ENCODE measurements around the gene RYR3.

RYR3 gene

GRCh38 chr15:33846862-33847261, 536.1 kb downstream of the RYR3 start:
- no peak for DNase-seq

- no peak for DNase-seq
Measured at GRCh38 chr15:33848011-33848410, 537.2 kb downstream of the RYR3 start.

DNA sequence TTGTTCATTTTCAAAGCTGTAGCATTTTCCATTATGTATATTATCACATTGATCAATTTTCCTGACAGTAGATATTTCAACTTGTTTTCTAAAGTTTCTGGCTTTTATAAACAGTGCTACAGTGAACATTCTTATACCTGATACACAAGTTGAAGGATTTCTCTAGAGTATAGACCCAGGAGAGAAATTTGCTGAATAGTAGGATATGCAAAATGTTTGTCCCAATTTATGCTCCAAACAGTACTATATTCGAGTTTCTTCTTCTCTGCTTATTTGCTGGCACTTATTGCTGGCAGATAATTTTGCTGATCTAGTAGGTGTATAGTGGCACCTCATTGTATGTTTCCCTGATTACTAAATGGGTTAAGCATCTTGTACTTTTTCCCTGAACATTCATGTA, 540.3 kb downstream of the RYR3 start:
- DNase-seq, result no peak

DNA sequence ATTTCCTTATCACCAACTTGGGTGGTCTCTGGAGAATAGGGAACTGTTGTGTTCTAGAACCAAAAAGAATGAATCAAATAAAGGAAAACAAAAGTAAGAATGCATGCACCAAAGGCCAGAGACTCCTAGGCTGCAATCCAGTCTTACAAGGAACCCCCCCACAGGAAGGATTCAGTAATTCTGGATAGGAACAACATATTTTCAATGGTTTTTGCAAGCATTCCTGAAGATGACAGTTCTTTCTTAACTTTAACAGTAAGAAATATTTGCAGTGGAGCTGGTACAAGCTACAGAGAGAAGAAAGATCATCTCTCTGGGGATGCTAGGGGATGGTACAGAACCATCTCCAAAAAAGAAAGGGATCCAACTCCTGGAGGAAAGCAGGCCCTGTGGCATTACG, 541.3 kb downstream of the RYR3 start:
- no peak for DNase-seq

DNA sequence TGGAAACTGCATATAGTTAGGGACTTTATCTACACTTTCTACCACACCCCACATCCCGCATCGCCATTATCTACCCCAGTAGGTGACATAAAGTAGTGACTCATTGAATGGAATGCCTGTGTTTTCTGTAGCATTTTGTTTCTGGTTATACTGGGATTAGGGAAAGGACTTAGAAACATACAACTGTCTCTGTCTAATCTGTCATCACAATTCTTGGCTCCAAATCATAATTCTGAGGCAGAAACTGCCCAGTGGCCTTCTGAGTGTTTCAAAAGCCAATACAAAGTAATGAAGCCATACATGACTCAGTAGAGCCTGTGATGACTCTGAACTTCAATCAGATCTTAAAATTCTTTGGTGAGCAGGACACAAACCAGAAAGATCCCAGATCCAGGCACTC, 541.8 kb downstream of the RYR3 start:
- DNase-seq, result no peak

DNA sequence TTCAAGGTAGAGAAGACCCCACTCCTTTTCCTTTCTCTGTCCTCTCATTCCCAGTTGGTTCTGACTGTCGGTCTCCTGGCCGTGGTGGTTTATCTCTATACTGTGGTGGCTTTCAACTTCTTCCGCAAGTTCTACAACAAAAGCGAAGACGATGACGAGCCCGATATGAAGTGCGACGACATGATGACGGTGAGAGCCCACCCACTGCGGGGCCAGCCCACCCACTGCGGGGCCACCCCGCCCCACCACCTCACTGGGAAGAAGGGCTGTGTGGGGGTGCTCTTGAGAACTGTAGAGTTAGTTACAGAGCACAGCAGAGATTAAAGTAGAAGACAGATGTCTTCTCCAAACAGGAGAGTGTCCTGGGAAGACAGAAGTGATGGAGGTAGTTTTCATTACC, 547.0 kb downstream of the RYR3 start:
- no peak for DNase-seq

DNA sequence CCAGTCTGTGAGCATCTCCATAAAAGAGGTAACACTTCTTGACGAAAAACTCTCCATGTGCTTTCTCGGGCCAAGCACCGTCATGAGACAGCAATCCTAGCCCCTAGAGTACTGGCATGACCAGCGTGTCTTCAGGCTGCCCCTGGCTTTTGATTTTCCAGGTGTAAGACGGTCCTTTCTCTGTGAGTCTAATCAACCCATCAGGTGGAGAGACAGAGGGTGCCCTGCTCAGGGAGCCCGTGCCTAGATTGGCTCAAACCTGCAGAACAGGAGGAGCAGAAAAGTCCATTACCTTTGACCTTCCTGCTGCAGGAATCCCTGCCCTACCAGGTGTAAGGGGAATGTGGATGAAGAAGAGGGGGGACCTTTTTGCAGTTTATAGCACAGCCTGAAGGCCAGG, 548.1 kb downstream of the RYR3 start:
- DNase-seq, result no peak

GRCh38 chr15:33859992-33860545, 549.3 kb downstream of the RYR3 start:
- no peak for DNase-seq

DNA sequence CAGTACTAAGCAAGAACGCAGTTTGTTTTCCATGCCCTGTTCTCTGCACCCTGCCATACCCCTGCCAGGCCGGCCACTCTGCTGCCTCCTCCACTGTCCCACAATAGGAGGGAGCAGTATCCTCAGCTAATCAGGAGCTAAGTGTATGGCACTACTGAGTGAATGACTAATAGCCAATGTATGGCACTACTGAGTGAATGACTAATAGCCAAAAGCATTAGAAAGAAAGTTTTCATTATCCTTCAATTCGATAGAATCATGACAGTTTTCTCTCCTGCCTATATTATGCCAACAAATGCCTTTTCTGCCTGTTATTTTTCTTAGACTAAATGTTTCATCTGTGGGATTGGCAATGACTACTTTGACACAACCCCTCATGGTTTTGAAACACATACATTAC, 550.0 kb downstream of the RYR3 start:
- no peak for DNase-seq

DNA sequence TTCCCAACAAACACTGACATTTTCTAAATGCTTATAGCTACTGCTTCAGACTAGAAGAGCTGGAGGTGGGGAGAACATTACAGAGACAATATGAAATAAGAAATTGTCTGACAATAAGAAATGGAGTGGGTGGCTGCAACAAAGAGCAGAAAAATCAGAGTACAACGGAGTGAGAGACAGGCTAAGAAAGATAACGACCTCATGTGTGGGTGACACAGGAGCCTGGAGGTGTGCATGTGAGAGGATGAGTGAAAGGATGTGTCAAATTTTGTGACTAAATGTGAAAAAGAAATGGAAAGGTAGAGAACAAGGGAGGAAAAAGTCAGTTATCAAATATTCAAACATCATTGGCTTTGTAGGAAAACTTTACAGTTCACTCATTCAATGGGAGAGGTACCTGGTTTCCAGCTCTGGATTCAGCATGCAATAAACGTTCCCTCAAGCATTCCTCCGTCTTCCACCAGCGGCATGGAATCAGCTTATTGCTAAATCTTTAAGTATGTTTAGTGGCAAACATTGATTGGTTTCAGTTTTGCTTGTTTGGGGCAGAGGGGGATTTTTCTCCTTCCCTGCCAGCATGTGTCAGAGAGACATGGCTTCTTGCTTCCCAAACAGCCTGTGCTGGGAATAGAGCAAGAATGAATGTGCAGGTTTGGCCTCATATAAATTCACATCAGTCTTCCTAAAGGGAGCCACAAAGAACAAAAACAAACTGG, 553.8 kb downstream of the RYR3 start:
- DNase-seq, result no peak

DNA sequence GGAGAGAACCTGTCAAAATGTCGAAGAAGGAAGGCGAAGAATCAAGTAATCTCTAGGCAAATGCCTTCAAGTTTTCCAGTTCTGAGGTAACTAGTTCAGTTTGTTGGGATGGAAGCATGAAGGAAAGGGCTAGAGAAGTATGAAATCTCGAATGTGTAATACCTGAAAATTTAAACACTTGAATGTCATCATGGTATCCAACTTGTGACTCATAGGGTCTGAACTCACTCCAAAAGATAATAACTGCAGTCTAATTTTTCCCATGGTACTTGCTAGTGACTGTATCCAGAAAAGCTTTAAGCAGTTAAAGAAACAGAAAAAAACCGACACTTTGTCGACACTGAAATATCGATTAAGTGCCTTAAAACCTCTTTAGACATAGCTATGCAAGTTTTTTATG, 554.6 kb downstream of the RYR3 start:
- no peak for DNase-seq

DNA sequence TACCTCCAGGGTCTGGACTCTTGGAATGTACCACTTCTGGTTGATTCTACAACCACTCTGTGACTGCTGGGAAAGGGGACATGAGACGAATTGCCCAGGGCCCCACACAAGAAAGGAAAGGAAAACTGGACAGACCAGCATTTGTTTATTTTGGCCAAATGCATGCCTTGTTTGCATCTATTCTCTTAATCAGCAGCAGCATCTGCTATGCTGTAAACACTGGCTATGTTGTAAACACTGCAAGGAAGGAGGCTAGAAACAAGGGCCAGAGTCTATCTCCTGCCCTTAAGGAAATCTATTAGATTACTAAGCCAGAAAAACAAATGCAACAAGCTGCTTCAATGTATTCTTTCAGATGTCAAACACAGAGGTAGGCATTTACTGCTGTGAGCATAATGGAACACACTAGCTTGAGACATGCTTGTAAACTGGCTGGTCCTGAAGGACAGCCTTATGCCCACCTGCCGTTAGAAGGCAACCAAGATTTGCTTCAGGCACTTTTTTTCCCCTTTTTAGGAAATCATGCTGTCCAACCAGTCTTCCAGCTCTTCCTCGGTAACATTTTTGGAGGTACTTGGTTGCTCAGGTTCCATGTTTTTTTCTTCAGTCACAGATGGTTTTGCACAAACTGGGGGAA, 555.5 kb downstream of the RYR3 start:
- no peak for DNase-seq

GRCh38 chr15:33871980-33872379, 561.2 kb downstream of the RYR3 start:
- no peak for DNase-seq

DNA sequence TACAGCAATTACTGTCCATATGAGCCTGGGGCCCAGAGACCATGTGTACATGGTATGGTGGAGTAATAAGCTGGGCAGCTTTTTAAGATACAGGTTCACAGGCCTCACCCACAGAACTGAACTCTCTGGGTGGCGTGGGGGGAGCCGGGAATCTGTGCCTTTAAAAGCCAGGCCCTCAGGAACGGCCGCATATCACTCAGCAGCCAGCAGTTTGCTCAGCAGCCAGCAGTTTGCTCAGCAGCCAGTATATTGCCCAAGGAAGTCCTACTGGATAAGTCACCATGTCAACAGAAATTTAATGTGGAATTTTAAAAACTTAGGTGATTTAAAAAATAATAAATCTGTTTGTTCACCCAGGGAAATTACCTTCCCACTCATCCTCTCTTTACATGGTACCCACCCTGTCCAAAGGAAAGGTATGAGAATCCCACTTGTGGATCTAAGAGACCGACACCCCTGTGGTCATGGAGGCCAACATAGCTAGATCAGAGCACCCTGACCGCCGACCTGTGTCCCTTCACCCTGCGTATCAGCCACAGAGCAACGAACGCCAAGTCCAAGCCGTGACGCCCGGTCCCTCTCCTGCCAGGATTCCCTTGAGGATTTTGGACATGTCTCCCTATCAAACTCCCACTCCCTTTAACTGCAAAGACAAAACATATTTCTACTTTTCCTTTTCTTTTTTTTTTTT, 561.8 kb downstream of the RYR3 start:
- DNase-seq, result no peak

- DNase-seq, result no peak
Measured at GRCh38 chr15:33874156-33874555, 563.4 kb downstream of the RYR3 start.

DNA sequence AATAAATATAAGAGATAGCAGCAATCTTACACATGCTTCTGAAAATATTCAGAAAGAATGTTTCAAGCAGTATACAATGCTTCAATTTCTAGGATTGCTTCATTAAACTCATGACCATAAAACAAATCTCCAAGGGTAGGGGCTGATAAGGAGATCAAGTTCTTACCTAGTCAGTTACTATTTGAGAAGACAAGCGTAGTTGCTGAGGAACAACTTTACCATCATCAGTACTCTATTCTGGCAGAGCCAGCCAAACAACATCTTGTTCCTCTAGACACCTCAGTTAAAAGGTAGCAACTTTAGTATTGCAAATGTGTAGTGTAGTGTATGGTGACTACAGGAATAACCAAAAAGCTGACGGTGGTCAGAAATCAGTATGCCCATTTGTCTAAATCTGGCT, 572.2 kb downstream of the RYR3 start:
- no peak for DNase-seq

DNA sequence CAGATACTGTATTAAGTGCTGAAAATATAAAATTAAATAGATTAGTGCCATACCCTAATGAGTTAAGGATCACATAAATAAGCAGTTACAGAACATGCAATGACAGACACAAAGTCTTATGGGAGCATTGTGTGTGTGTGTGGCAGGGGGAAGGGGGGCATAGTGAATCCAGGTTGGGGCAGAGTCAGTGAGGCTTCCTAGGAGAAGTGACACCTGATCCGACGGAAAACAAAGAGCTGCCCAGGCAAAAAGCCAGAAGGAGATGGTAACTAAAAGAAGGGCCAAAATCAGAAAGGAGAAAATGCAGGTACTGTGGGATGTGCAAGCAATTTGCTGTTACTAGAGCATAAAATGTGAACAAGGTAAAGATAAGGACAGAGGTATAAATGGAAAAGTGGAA, 577.4 kb downstream of the RYR3 start:
- no peak for DNase-seq

GRCh38 chr15:33894193-33894592, 583.4 kb downstream of the RYR3 start:
- no peak for DNase-seq

GRCh38 chr15:33902043-33902442, 591.3 kb downstream of the RYR3 start:
- DNase-seq, result no peak

- no peak for DNase-seq
Measured at GRCh38 chr15:33903661-33904060, 592.9 kb downstream of the RYR3 start.

GRCh38 chr15:33907326-33907725, 596.6 kb downstream of the RYR3 start:
- DNase-seq, result no peak

GRCh38 chr15:33908406-33908805, 597.6 kb downstream of the RYR3 start:
- no peak for DNase-seq

GRCh38 chr15:33910741-33911140, 600.0 kb downstream of the RYR3 start:
- DNase-seq, result no peak

DNA sequence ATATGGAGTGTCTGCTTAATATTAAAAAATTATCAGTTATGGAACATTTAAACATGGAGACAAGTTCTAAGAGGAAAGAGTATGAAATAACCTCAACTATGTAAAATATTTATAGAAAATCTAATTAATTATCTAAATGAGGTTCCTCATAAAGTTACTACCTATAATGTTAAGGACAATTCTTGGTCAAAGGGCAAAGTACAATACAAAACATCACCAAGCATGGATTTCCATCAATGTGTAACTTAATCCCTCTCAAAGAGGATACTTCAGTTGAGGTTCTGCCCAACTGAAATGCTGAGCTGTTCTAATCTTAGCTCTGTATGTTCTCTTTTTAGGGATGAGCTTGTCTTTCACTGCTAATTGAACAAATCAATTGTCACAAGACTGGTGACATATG, 601.6 kb downstream of the RYR3 start:
- no peak for DNase-seq

All from NCI-H1048 (cell line).